CD4-positive, CD25-positive, alpha-beta regulatory T cell (primary cell): ENCODE data around the gene HCFC1. TPM values are rescaled to one million over a fixed set of nuclear protein-coding genes. Genes with fewer than 3 reads are reported as not detected.

Experiments
- ATAC-seq, 2 donors: fragments of 150-1000 bp; cut with Tn5 transposase; one replicate each; pipeline ENCODE4 v1.10.0; 2021; ENCODE audit warnings: low read depth in 2 of 2, moderate number of reproducible peaks in 2 of 2, moderate library complexity in 1 of 2
- DNase-seq, 3 donors: peaks; one replicate each; pipeline versions ENCODE4 v3.0.0 to v3.0.0-alpha.2; 2012 to 2022; ENCODE audit warnings: mixed read lengths in 1 of 3
- H3K27ac ChIP-seq: one replicate; pipeline ENCODE4 v1.7.0; 2013; ENCODE audit warnings: mild to moderate bottlenecking, low read length; ENCODE audit not compliant: insufficient read depth, poor library complexity, severe bottlenecking
- H3K27me3 ChIP-seq: one replicate; pipeline ENCODE4 v1.7.0; 2013; ENCODE audit warnings: low read length; ENCODE audit not compliant: control insufficient read depth, insufficient read depth
- H3K36me3 ChIP-seq: one replicate; pipeline ENCODE4 v1.7.0; 2013; ENCODE audit warnings: mild to moderate bottlenecking, low read length, moderate library complexity; ENCODE audit not compliant: control insufficient read depth, insufficient read depth
- H3K4me1 ChIP-seq: 2 replicates; pipeline ENCODE4 v1.7.0; 2013; ENCODE audit warnings: mild to moderate bottlenecking, low read length; ENCODE audit not compliant: insufficient read depth, control insufficient read depth, poor library complexity, severe bottlenecking
- H3K4me3 ChIP-seq: one replicate; pipeline ENCODE4 v1.7.0; 2013; ENCODE audit warnings: low read depth, mild to moderate bottlenecking, low read length, moderate library complexity
- H3K9me3 ChIP-seq, 2 experiments: 1 replicate in 1 of 2; 2 replicates in 1 of 2; pipeline ENCODE4 v1.7.0; 2013; ENCODE audit warnings: low read length in 2 of 2, mild to moderate bottlenecking in 1 of 2, moderate library complexity in 1 of 2; ENCODE audit not compliant: control insufficient read depth in 2 of 2
- H3K27ac Mint-ChIP-seq, 3 donors: one replicate each; pipeline ENCODE4 v1.8.0; 2020 to 2022; ENCODE audit warnings: mild to moderate bottlenecking in 3 of 3, mixed read lengths in 3 of 3, moderate library complexity in 2 of 3
- H3K27me3 Mint-ChIP-seq: one replicate; pipeline ENCODE4 v1.8.0; 2022; ENCODE audit warnings: mild to moderate bottlenecking, mixed read lengths
- H3K36me3 Mint-ChIP-seq: one replicate; pipeline ENCODE4 v1.8.0; 2020; ENCODE audit warnings: mixed read lengths
- H3K4me1 Mint-ChIP-seq, 4 donors: one replicate each; pipeline ENCODE4 v1.8.0; 2020 to 2022; ENCODE audit warnings: mixed read lengths in 4 of 4, mild to moderate bottlenecking in 1 of 4
- H3K4me3 Mint-ChIP-seq, 4 donors: one replicate each; pipeline ENCODE4 v1.8.0; 2020 to 2022; ENCODE audit warnings: mild to moderate bottlenecking in 4 of 4, mixed read lengths in 4 of 4, moderate library complexity in 3 of 4
- H3K9me3 Mint-ChIP-seq, 7 donors: one replicate each; pipeline ENCODE4 v1.8.0; 2020 to 2022; ENCODE audit warnings: mixed read lengths in 7 of 7, mild to moderate bottlenecking in 3 of 7, moderate library complexity in 2 of 7
- polyA plus RNA-seq, 4 donors: library from polyadenylated mRNA; unstranded; fragments of 300-500 nt; fragmentation: Illumina TruSeq; gene quantifications; one replicate each; pipeline ENCODE4 v1.2.3, GENCODE V29; 2021
- total RNA-seq: library from RNA; stranded (reverse); gene quantifications from one replicate; pipeline ENCODE4 v1.2.3, GENCODE V29; 2022

HCFC1 gene
- total and polyA plus RNA-seq, 5 donors from 2014 or later = 3.0 to 71.6 (median 3.8) TPM

- Histone ChIP-seq H3K27ac (no peak overlapping the region), H3K9me3 (no peaks in the 10 kb centered on the region), H3K36me3 (no peaks in the 10 kb centered on the region), H3K27me3 (no peaks in the 10 kb centered on the region), H3K4me1 (peaks cover 45% of the 10 kb centered on the region), H3K4me3 (no peak overlapping the region)
- H3K4me1 Mint-ChIP-seq = peaks cover 9 to 38% (median 18%) of the 10 kb centered on the region in 4 donors
- no peaks in the 10 kb centered on the region for H3K36me3 Mint-ChIP-seq
- ATAC-seq (no peak), DNase-seq (no peak)
- H3K27me3 Mint-ChIP-seq = peaks cover 5% of the 10 kb centered on the region
- no peak overlapping the region for H3K4me3 Mint-ChIP-seq
- H3K9me3 Mint-ChIP-seq = peaks cover 0 to 2% (median 0%) of the 10 kb centered on the region in 7 donors
- no peak overlapping the region for H3K27ac Mint-ChIP-seq
These were observed 69.2 kb downstream of the HCFC1 start for GRCh38 chrX:153902385-153902784.

GRCh38 chrX:153901753-153902140 is 69.9 kb downstream of the HCFC1 start:
- Histone ChIP-seq H3K4me1 (peaks cover 45% of the 10 kb centered on the region), H3K27ac (no peak overlapping the region), H3K9me3 (no peaks in the 10 kb centered on the region), H3K27me3 (no peaks in the 10 kb centered on the region), H3K4me3 (no peak overlapping the region), H3K36me3 (no peaks in the 10 kb centered on the region)
- Mint-ChIP-seq H3K4me3 (peak overlapping the region; percentile 46 to 76 (median 58)), H3K27ac (peak overlapping the region in 1 of 3 donors; percentile 80), H3K9me3 (peaks cover 0 to 2% (median 0%) of the 10 kb centered on the region in 7 donors), H3K4me1 (peaks cover 9 to 38% (median 18%) of the 10 kb centered on the region in 4 donors), H3K36me3 (no peaks in the 10 kb centered on the region), H3K27me3 (peaks cover 5% of the 10 kb centered on the region)
- no peak for DNase-seq
- ATAC-seq = no peak

- peaks cover 44% of the 10 kb centered on the region for H3K4me1 ChIP-seq
- no peaks in the 10 kb centered on the region for H3K36me3 Mint-ChIP-seq
- H3K9me3 Mint-ChIP-seq = peaks cover 0 to 1% (median 0%) of the 10 kb centered on the region in 7 donors
- peaks cover 9 to 38% (median 18%) of the 10 kb centered on the region in 4 donors for H3K4me1 Mint-ChIP-seq
- H3K4me3 ChIP-seq = no peak overlapping the region
- peaks cover 5% of the 10 kb centered on the region for H3K27me3 Mint-ChIP-seq
- no peaks in the 10 kb centered on the region for H3K36me3 ChIP-seq
- peak overlapping the region in 1 of 3 donors; percentile 37 for H3K27ac Mint-ChIP-seq
- no peak overlapping the region for H3K27ac ChIP-seq
- peak overlapping the region; percentile 32 to 76 (median 51) for H3K4me3 Mint-ChIP-seq
- ATAC-seq (peak; percentile 73 to 79), DNase-seq (peak; percentile 28 to 73 (median 56))
- H3K9me3 ChIP-seq = no peaks in the 10 kb centered on the region
- no peaks in the 10 kb centered on the region for H3K27me3 ChIP-seq
These were observed 70.5 kb downstream of the HCFC1 start for GRCh38 chrX:153900831-153901752.

- H3K27ac Mint-ChIP-seq = no peak overlapping the region
- peaks cover 11% of the 10 kb centered on the region for H3K27me3 Mint-ChIP-seq
- no peaks in the 10 kb centered on the region for H3K9me3 Mint-ChIP-seq
- no peaks in the 10 kb centered on the region for H3K36me3 ChIP-seq
- H3K27me3 ChIP-seq = no peaks in the 10 kb centered on the region
- no peak overlapping the region for H3K27ac ChIP-seq
- H3K4me1 Mint-ChIP-seq = peaks cover 2 to 23% (median 14%) of the 10 kb centered on the region in 4 donors
- no peak overlapping the region for H3K4me3 Mint-ChIP-seq
- no peaks in the 10 kb centered on the region for H3K9me3 ChIP-seq
- ATAC-seq = no peak
- no peaks in the 10 kb centered on the region for H3K36me3 Mint-ChIP-seq
- no peak overlapping the region for H3K4me3 ChIP-seq
- DNase-seq = no peak
- H3K4me1 ChIP-seq = peaks cover 18% of the 10 kb centered on the region
These were observed 73.7 kb downstream of the HCFC1 start for GRCh38 chrX:153897899-153898298.

Other genes with a start within 250 kb of the HCFC1 start
- 99.9 TPM for gene BCAP31, start 247.4 kb downstream of the HCFC1 start, total RNA-seq
- 100 to 1,000 TPM; 261 to 318 (median 276) TPM for gene BCAP31, start 247.4 kb downstream of the HCFC1 start, polyA plus RNA-seq
- gene ABCD1, start 247.0 kb downstream of the HCFC1 start, total RNA-seq = 7.5 TPM
- 1 to 10 TPM; 1.1 to 3.4 (median 1.5) TPM for gene ABCD1, start 247.0 kb downstream of the HCFC1 start, polyA plus RNA-seq
- 0.52 TPM for gene PLXNB3, start 207.6 kb downstream of the HCFC1 start, total RNA-seq
- gene PLXNB3, start 207.6 kb downstream of the HCFC1 start, polyA plus RNA-seq = not detected
- gene SRPK3, start 190.8 kb downstream of the HCFC1 start, total RNA-seq = not detected
- not detected for gene SRPK3, start 190.8 kb downstream of the HCFC1 start, polyA plus RNA-seq
- 64.4 TPM for gene IDH3G, start 177.4 kb downstream of the HCFC1 start, total RNA-seq
- gene IDH3G, start 177.4 kb downstream of the HCFC1 start, polyA plus RNA-seq = 100 to 1,000 TPM in 3 of 4 donors, 10 to 100 TPM in 1; 96.3 to 127 (median 109) TPM
- gene SSR4, start 177.2 kb downstream of the HCFC1 start, total RNA-seq = 155 TPM
- 100 to 1,000 TPM; 366 to 475 (median 424) TPM for gene SSR4, start 177.2 kb downstream of the HCFC1 start, polyA plus RNA-seq
- gene PDZD4, start 141.3 kb downstream of the HCFC1 start, total RNA-seq = 4.9 TPM
- not detected for gene PDZD4, start 141.3 kb downstream of the HCFC1 start, polyA plus RNA-seq
- 2.1 TPM for gene L1CAM, start 85.6 kb downstream of the HCFC1 start, total RNA-seq
- gene L1CAM, start 85.6 kb downstream of the HCFC1 start, polyA plus RNA-seq = under 1 TPM in 1 of 4 donors, not detected in 3; 0.67 TPM
- gene AVPR2, start 67.1 kb downstream of the HCFC1 start, total RNA-seq = not detected
- gene AVPR2, start 67.1 kb downstream of the HCFC1 start, polyA plus RNA-seq = not detected
- 459 TPM for gene ARHGAP4, start 45.6 kb downstream of the HCFC1 start, total RNA-seq
- gene ARHGAP4, start 45.6 kb downstream of the HCFC1 start, polyA plus RNA-seq = 10 to 100 TPM; 73.5 to 89.9 (median 80.2) TPM
- 70.0 TPM for gene NAA10, start 36.8 kb downstream of the HCFC1 start, total RNA-seq
- gene NAA10, start 36.8 kb downstream of the HCFC1 start, polyA plus RNA-seq = 10 to 100 TPM; 72.4 to 99.8 (median 82.3) TPM
- 15.3 TPM for gene RENBP, start 27.2 kb downstream of the HCFC1 start, total RNA-seq
- gene RENBP, start 27.2 kb downstream of the HCFC1 start, polyA plus RNA-seq = 1 to 10 TPM in 2 of 4 donors, under 1 TPM in 2; 0.62 to 1.9 (median 1.1) TPM
- gene TMEM187, start 936 bp upstream of the HCFC1 start, total RNA-seq = 6.0 TPM
- 10 to 100 TPM; 16.1 to 21.0 (median 17.7) TPM for gene TMEM187, start 936 bp upstream of the HCFC1 start, polyA plus RNA-seq
- 64.7 TPM for gene IRAK1, start 48.1 kb upstream of the HCFC1 start, total RNA-seq
- 10 to 100 TPM; 23.7 to 29.5 (median 26.0) TPM for gene IRAK1, start 48.1 kb upstream of the HCFC1 start, polyA plus RNA-seq
- 180 TPM for gene MECP2, start 125.9 kb upstream of the HCFC1 start, total RNA-seq
- 10 to 100 TPM; 13.3 to 20.5 (median 15.2) TPM for gene MECP2, start 125.9 kb upstream of the HCFC1 start, polyA plus RNA-seq
- gene OPN1LW, start 172.4 kb upstream of the HCFC1 start, total RNA-seq = not detected
- not detected for gene OPN1LW, start 172.4 kb upstream of the HCFC1 start, polyA plus RNA-seq
- not detected for gene OPN1MW, start 210.8 kb upstream of the HCFC1 start, total RNA-seq
- not detected for gene OPN1MW, start 210.8 kb upstream of the HCFC1 start, polyA plus RNA-seq
- gene OPN1MW2, start 247.9 kb upstream of the HCFC1 start, total RNA-seq = not detected
- gene OPN1MW2, start 247.9 kb upstream of the HCFC1 start, polyA plus RNA-seq = not detected